H1 (cell line): Measurements from ENCODE around the gene TCTN3. TPM values are rescaled to one million over a fixed set of nuclear protein-coding genes. Genes with fewer than 3 reads are reported as not detected.

Source experiments
- CTCF ChIA-PET: fragments of 300-600 bp; sonication (Branson Sonifier 250); formaldehyde crosslinking; loops from one replicate; lab custom pipeline; 2021; ENCODE audit not compliant: partially characterized antibody; lab: Charles Lee
- POLR2A ChIA-PET: fragments of 300-600 bp; sonication (Branson Sonifier 250); formaldehyde crosslinking; loops from one replicate; lab custom pipeline; 2021; ENCODE audit warnings: inconsistent platforms; ENCODE audit not compliant: partially characterized antibody; lab: Charles Lee
- DNase-seq, 2 experiments: peaks; one replicate each; pipeline versions ENCODE4 v3.0.0 to v3.0.0-alpha.2; 2010 to 2022; ENCODE audit warnings: low spot score in 2 of 2, low read depth in 1 of 2, mixed read lengths in 1 of 2
- FAIRE-seq: peaks from 2 replicates; lab custom pipeline; 2011; peaks lifted over from hg19 to GRCh38; lab: Jason Lieb, UNC
- H2AFZ ChIP-seq: 2 replicates; pipeline ENCODE4 v1.8.1; 2012; ENCODE audit warnings: low read length, inconsistent platforms
- H2AK5ac ChIP-seq: 2 replicates; pipeline ENCODE4 v1.6.1; 2013; ENCODE audit warnings: low read depth, low read length
- H2BK120ac ChIP-seq: replicated peaks from 2 replicates; pipeline ENCODE3; 2013; ENCODE audit warnings: low read depth, low read length, inconsistent platforms
- H2BK12ac ChIP-seq: 2 replicates; pipeline ENCODE4 v1.6.1; 2013; ENCODE audit warnings: low read depth, low read length
- H2BK15ac ChIP-seq: 2 replicates; pipeline ENCODE4 v1.6.1; 2013; ENCODE audit warnings: low read length
- H2BK20ac ChIP-seq: 2 replicates; pipeline ENCODE4 v1.6.1; 2013; ENCODE audit warnings: low read length
- H2BK5ac ChIP-seq: 2 replicates; pipeline ENCODE4 v1.6.1; 2013; ENCODE audit warnings: low read depth, low read length
- H3K14ac ChIP-seq: 2 replicates; pipeline ENCODE4 v1.6.1; 2013; ENCODE audit warnings: inconsistent platforms; ENCODE audit not compliant: insufficient read length
- H3K18ac ChIP-seq: 2 replicates; pipeline ENCODE4 v1.6.1; 2013; ENCODE audit warnings: low read length; ENCODE audit errors: extremely low read depth
- H3K23ac ChIP-seq: 2 replicates; pipeline ENCODE4 v1.6.1; 2013; ENCODE audit warnings: inconsistent platforms; ENCODE audit not compliant: insufficient read length
- H3K23me2 ChIP-seq: 2 replicates; pipeline ENCODE4 v1.6.1; 2013; ENCODE audit warnings: low read depth, low read length
- H3K27ac ChIP-seq: 2 replicates; pipeline ENCODE4 v1.6.1; 2011; ENCODE audit warnings: low read depth, low read length, inconsistent platforms
- H3K27me3 ChIP-seq, 4 experiments: replicated peaks in 1 of 4; 1 replicate in 1 of 4; 2 replicates in 3 of 4; pipeline versions ENCODE4 v1.6.1 to v1.8.1; 2011 to 2013; ENCODE audit warnings: low read length in 3 of 4, mild to moderate bottlenecking in 3 of 4, inconsistent platforms in 2 of 4, mixed read lengths in 2 of 4, moderate library complexity in 1 of 4; ENCODE audit not compliant: control insufficient read depth in 3 of 4, insufficient read depth in 3 of 4; ENCODE audit errors: extremely low read depth in 1 of 4
- H3K36me3 ChIP-seq, 4 experiments: 2 replicates each; pipeline versions ENCODE4 v1.6.1 to v1.8.1; 2011 to 2013; ENCODE audit warnings: mild to moderate bottlenecking in 4 of 4, low read length in 3 of 4, moderate library complexity in 2 of 4, control low read depth in 1 of 4, inconsistent platforms in 1 of 4; ENCODE audit not compliant: insufficient read depth in 4 of 4, control insufficient read depth in 2 of 4
- H3K4ac ChIP-seq: replicated peaks from 2 replicates; pipeline ENCODE3; 2013; ENCODE audit warnings: low read length, low read depth, mixed read lengths, inconsistent platforms; ENCODE audit not compliant: insufficient read length
- H3K4me1 ChIP-seq, 4 experiments: replicated peaks in 1 of 4; 1 replicate in 1 of 4; 2 replicates in 3 of 4; pipeline versions ENCODE4 v1.6.1 to v1.8.1; 2011 to 2013; ENCODE audit warnings: low read length in 3 of 4, inconsistent platforms in 2 of 4, mixed read lengths in 1 of 4; ENCODE audit not compliant: insufficient read depth in 4 of 4, control insufficient read depth in 3 of 4
- H3K4me2 ChIP-seq, 2 experiments: 2 replicates each; pipeline versions ENCODE4 v1.6.1 to v1.8.1; 2011 to 2013; ENCODE audit warnings: low read depth in 2 of 2, low read length in 2 of 2, control low read depth in 1 of 2, inconsistent platforms in 1 of 2, mild to moderate bottlenecking in 1 of 2; ENCODE audit not compliant: insufficient read depth in 1 of 2
- H3K4me3 ChIP-seq, 4 experiments: fragments of 200-600, 300-600 bp in 1 of 4; sonication (generic), shearing (Covaris generic), sonication (Bioruptor Twin) in 1 of 4; 2 replicates each; pipeline versions ENCODE4 v1.5.1 to v1.8.1; 2011 to 2016; ENCODE audit warnings: low read length in 4 of 4, low read depth in 3 of 4, control low read depth in 2 of 4, inconsistent platforms in 2 of 4, mild to moderate bottlenecking in 2 of 4, mixed read lengths in 1 of 4, moderate library complexity in 1 of 4; ENCODE audit not compliant: insufficient read depth in 2 of 4; ENCODE audit errors: extremely low read depth in 1 of 4
- H3K56ac ChIP-seq: replicated peaks from 2 replicates; pipeline ENCODE3; 2013; ENCODE audit warnings: low read depth, mild to moderate bottlenecking, mixed read lengths, low read length, inconsistent platforms; ENCODE audit not compliant: insufficient read length
- H3K79me1 ChIP-seq: 2 replicates; pipeline ENCODE4 v1.6.1; 2013; ENCODE audit warnings: low read depth, low read length, control low read depth
- H3K79me2 ChIP-seq, 2 experiments: 2 replicates each; pipeline versions ENCODE4 v1.6.1 to v1.8.1; 2012 to 2013; ENCODE audit warnings: low read length in 2 of 2, mild to moderate bottlenecking in 2 of 2, inconsistent platforms in 1 of 2; ENCODE audit not compliant: insufficient read depth in 2 of 2, control insufficient read depth in 1 of 2
- H3K9ac ChIP-seq, 4 experiments: replicated peaks in 1 of 4; 1 replicate in 1 of 4; 2 replicates in 3 of 4; pipeline versions ENCODE4 v1.6.1 to v1.8.1; 2011 to 2013; ENCODE audit warnings: low read depth in 3 of 4, low read length in 3 of 4, control low read depth in 2 of 4, mild to moderate bottlenecking in 2 of 4, moderate library complexity in 2 of 4, inconsistent platforms in 1 of 4; ENCODE audit errors: extremely low read depth in 1 of 4
- H3K9me3 ChIP-seq, 2 experiments: 2 replicates each; pipeline versions ENCODE4 v1.6.1 to v1.8.1; 2012 to 2013; ENCODE audit warnings: mild to moderate bottlenecking in 2 of 2, moderate library complexity in 2 of 2, control low read depth in 1 of 2, inconsistent platforms in 1 of 2, low read depth in 1 of 2, low read length in 1 of 2, mixed read lengths in 1 of 2; ENCODE audit not compliant: insufficient read depth in 2 of 2
- H4K20me1 ChIP-seq, 2 experiments: replicated peaks in 1 of 2; 2 replicates each; pipeline versions ENCODE3 to v1.8.1; 2011 to 2013; ENCODE audit warnings: inconsistent platforms in 2 of 2, low read length in 2 of 2, mild to moderate bottlenecking in 1 of 2; ENCODE audit not compliant: insufficient read depth in 2 of 2, control insufficient read depth in 1 of 2
- H4K5ac ChIP-seq: 2 replicates; pipeline ENCODE4 v1.6.1; 2013; ENCODE audit warnings: low read length, low read depth, mixed read lengths, inconsistent platforms; ENCODE audit not compliant: insufficient read length
- H4K8ac ChIP-seq: 2 replicates; pipeline ENCODE4 v1.8.0; 2013; ENCODE audit warnings: mild to moderate bottlenecking, moderate library complexity, low read length, inconsistent platforms; ENCODE audit not compliant: insufficient read depth; ENCODE audit errors: extremely low read depth
- H4K91ac ChIP-seq: replicated peaks from 2 replicates; pipeline ENCODE3; 2013; ENCODE audit warnings: low read length, mixed read lengths, inconsistent platforms; ENCODE audit not compliant: insufficient read length
- ASH2L ChIP-seq: fragments of 200-600, 300-600 bp; sonication (generic); IDR thresholded peaks from one replicate; pipeline ENCODE4 v1.7.1; 2017; ENCODE audit warnings: low read length
- BACH1 ChIP-seq: IDR thresholded peaks from 2 replicates; pipeline ENCODE4 v1.6.1; 2012; ENCODE audit warnings: low read length, improper control_type of control experiment
- CEBPB ChIP-seq: IDR thresholded peaks from 2 replicates; pipeline ENCODE4 v1.6.1; 2012; ENCODE audit warnings: low read depth, low read length
- EZH2 ChIP-seq: fragments of 200-600 bp; sonication (generic); IDR thresholded peaks from 2 replicates; pipeline ENCODE4 v1.7.1; 2012; ENCODE audit warnings: low read depth, mild to moderate bottlenecking, moderate library complexity, low read length, inconsistent platforms; ENCODE audit not compliant: severe bottlenecking
- POU5F1 ChIP-seq: IDR thresholded peaks from 2 replicates; pipeline ENCODE4 v1.6.1; 2011; ENCODE audit warnings: low read depth, mild to moderate bottlenecking, low read length, moderate library complexity
- RAD21 ChIP-seq, 2 experiments: IDR thresholded peaks in 1 of 2; conservative IDR thresholded peaks in 1 of 2; 2 replicates each; pipeline ENCODE4 v1.6.1; 2011; ENCODE audit warnings: low read depth in 2 of 2, low read length in 2 of 2, improper control_type of control experiment in 1 of 2, inconsistent platforms in 1 of 2, mild to moderate bottlenecking in 1 of 2, moderate library complexity in 1 of 2
- RNF2 ChIP-seq: fragments of 200-900, 300-1000 bp; sonication (generic); IDR thresholded peaks from 2 replicates; pipeline ENCODE4 v1.7.1; 2016; ENCODE audit warnings: borderline replicate concordance, low read depth, mild to moderate bottlenecking, antibody characterized with exemption, low read length; ENCODE audit not compliant: poor library complexity, severe bottlenecking; ENCODE audit errors: missing control alignments
- SIRT6 ChIP-seq: IDR thresholded peaks from one replicate; pipeline ENCODE4 v1.7.1; 2012; ENCODE audit warnings: low read length, inconsistent platforms
- SP1 ChIP-seq: IDR thresholded peaks from 2 replicates; pipeline ENCODE4 v1.6.1; 2011; ENCODE audit warnings: low read depth, low read length
- TAF7 ChIP-seq: optimal IDR thresholded peaks from 2 replicates; pipeline ENCODE3; 2011; ENCODE audit warnings: low read depth, mild to moderate bottlenecking, inconsistent platforms, low read length, moderate library complexity, borderline replicate concordance
- WGBS, 2 experiments: shearing (Covaris generic) in 1 of 2; methylation state at CpG; one replicate each; pipeline versions ENCODE4 v1.1.6 to v1.1.7; 2013 to 2015; ENCODE audit warnings: low lambda C conversion rate in 2 of 2, mixed read lengths in 2 of 2, inconsistent platforms in 1 of 2, low coverage in 1 of 2, missing lambda C conversion rate in 1 of 2; ENCODE audit not compliant: insufficient replicate concordance in 2 of 2, insufficient coverage in 1 of 2, insufficient read length in 1 of 2; ENCODE audit errors: extremely low coverage in 1 of 2, missing lambda C conversion rate in 1 of 2; 5-methylcytosine and 5-hydroxymethylcytosine counted together
- polyA plus RNA-seq, 7 experiments: library from polyadenylated mRNA; depleted of rRNA in 3 of 7; stranded (reverse) in 5 of 7; unstranded in 2 of 7; fragments of >200 nt in 5 of 7; fragments of 200-250 nt in 2 of 7; gene quantifications; 1 replicate in 5 of 7; 2 replicates in 1 of 7; 4 replicates in 1 of 7; pipeline versions ENCODE4 v1.2.1 to v1.2.3, GENCODE V29; 2011 to 2013; ENCODE audit warnings: missing spikeins in 2 of 7, mixed read lengths in 2 of 7
- total RNA-seq: library from RNA; stranded (reverse); fragmentation: NEBNext Ultra II Directional; extraction: Animal tissue kit (Norgen Biotek cat#: 25700); gene quantifications from 2 replicates; pipeline ENCODE4 v1.2.1, GENCODE V29; 2021
- TF ChIP-seq, protein P1 (sequence below): IDR thresholded peaks from 2 replicates; pipeline ENCODE4 v1.6.1; 2011; ENCODE audit warnings: low read depth, mild to moderate bottlenecking, low read length; ENCODE audit not compliant: insufficient read depth

The TCTN3 gene
- total and polyA plus RNA-seq, 2 of the 8 experiments (the other 6 are each of a cell fraction or from before 2014, with no cell fraction given): 34.7 to 39.8 TPM

DNA sequence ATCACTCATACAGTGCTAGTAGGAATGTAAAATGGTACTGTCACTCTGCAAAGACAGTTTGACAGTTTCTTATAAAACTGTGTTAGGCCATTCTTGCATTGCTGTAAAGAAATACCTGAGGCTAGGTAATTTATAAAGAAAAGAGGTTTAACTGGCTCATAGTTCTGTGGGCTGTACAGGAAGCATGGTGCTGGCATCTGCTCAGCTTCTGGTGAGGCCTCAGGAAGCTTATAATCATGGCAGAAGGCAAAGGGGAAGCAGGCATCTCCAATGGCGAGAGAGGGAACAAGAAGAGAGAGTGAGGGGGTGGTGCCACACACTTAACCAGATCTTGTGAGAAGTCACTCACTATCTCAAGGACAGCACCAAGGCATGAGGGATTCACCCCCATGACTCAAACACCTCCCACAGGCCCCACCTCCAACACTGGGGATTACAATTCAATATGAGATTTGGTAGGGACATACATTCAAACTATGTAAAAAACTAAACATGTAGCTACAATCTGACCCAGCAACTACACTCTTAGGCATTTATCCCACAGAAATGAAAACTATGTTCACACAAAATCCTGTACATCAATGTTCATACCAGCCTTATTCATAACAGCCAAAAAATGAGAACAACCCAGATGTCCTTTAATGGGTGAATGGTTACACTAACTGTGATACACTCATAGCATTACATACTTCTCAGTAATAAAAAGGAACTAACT, 42.2 kb downstream of the TCTN3 start:
- Histone ChIP-seq H3K4me3 (no peak overlapping the region), H2BK15ac (no peak overlapping the region), H2BK20ac (no peak overlapping the region), H3K4me1 (peaks cover 0 to 5% (median 3%) of the 10 kb centered on the region in 4 experiments; a peak in 2 of 7 replicates), H3K56ac (no peak overlapping the region), H3K79me1 (peaks cover 2% of the 10 kb centered on the region; the same call in 1 of the 2 replicates), H3K27ac (no peak overlapping the region), H3K23me2 (peaks cover 5% of the 10 kb centered on the region), H3K36me3 (peaks cover 3 to 26% (median 11%) of the 10 kb centered on the region in 4 experiments), H2AFZ (no peak overlapping the region), H2BK12ac (no peak overlapping the region), H3K4ac (no peak overlapping the region), H3K9me3 (peaks cover 2 to 3% of the 10 kb centered on the region in 2 experiments; a peak in 2 of 4 replicates), H3K14ac (no peak overlapping the region), H3K4me2 (no peak overlapping the region), H2AK5ac (no peak overlapping the region), H2BK5ac (no peak overlapping the region), H3K23ac (no peak overlapping the region), H3K9ac (no peak overlapping the region), H4K91ac (no peak overlapping the region), H3K27me3 (no peaks in the 10 kb centered on the region), H4K8ac (no peak overlapping the region), H3K18ac (no peak overlapping the region), H4K5ac (no peak overlapping the region), H4K20me1 (peaks cover 0 to 9% of the 10 kb centered on the region in 2 experiments), H3K79me2 (peaks cover 0 to 50% of the 10 kb centered on the region in 2 experiments; a peak in 2 of 4 replicates), H2BK120ac (no peak overlapping the region)
- 93% methylated on average over 1 of the region's 1 CpG; no CpG with 5 or more reads in 1 of the 2 experiments for WGBS, 2 experiments
- DNase-seq (no peak), FAIRE-seq (no peak)
- ChIA-PET CTCF (interaction anchor here (0.6 to 1.4 kb wide), 3 partner anchors 9 to 190 kb away, joined by 3 to 4 read pairs (median 3); partner anchors contain the start of gene TCTN3), POLR2A (interaction anchor here (1.6 to 1.8 kb wide), 2 partner anchors 8 to 16 kb away, joined by 4 to 5 read pairs; no protein-coding TSS in a partner anchor)
- TF ChIP-seq RNF2: no peak
- TF ChIP-seq SP1: no peak
- no peak for TF ChIP-seq SIRT6
- TF ChIP-seq RAD21 (IDR thresholded peaks at IDR 0.05 in 1 of 2, conservative IDR thresholded peaks at IDR 0.05 in 1 of 2; ENCODE audit: low read depth in 2 of 2, low read length in 2 of 2): no peak
- TF ChIP-seq TAF7: no peak
- no peak for TF ChIP-seq CEBPB
- TF ChIP-seq POU5F1: no peak
- TF ChIP-seq, protein P1, sequence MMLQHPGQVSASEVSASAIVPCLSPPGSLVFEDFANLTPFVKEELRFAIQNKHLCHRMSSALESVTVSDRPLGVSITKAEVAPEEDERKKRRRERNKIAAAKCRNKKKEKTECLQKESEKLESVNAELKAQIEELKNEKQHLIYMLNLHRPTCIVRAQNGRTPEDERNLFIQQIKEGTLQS: no peak
- no peak for TF ChIP-seq ASH2L
- no peak for TF ChIP-seq EZH2
- TF ChIP-seq BACH1: no peak
